MV-4-11 (cell line): ENCODE data around the gene HOXB2.
"Not testable (repeated sequence)": the region's sequence is repeated elsewhere in the genome, so short reads cannot be mapped to it uniquely, and the experiment has no call there.

Experiments used
- DNase-seq: peaks from one replicate; lab custom pipeline; 2025; lab: John Stamatoyannopoulos, UW

HOXB2 gene

DNA sequence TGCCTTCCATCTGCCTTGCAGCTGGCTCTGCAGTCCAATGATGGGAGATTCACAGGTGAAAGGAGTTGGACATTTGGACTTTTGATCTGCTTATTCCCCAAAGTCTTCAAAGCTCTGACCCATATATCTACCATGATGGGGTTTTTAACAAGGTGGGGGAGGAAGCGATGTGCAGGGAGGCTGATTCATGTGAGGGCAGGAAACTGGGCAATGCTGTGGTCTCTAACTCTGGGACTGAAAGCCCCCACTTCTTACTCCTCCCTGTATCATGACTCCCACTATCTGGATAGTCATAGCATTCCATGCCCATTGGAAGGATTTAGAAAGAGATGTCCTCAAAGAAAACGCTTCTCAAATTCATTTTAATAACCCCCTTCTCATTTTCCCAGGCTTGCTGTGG lies 30.4 kb downstream of the HOXB2 start:
- no peak for DNase-seq

DNA sequence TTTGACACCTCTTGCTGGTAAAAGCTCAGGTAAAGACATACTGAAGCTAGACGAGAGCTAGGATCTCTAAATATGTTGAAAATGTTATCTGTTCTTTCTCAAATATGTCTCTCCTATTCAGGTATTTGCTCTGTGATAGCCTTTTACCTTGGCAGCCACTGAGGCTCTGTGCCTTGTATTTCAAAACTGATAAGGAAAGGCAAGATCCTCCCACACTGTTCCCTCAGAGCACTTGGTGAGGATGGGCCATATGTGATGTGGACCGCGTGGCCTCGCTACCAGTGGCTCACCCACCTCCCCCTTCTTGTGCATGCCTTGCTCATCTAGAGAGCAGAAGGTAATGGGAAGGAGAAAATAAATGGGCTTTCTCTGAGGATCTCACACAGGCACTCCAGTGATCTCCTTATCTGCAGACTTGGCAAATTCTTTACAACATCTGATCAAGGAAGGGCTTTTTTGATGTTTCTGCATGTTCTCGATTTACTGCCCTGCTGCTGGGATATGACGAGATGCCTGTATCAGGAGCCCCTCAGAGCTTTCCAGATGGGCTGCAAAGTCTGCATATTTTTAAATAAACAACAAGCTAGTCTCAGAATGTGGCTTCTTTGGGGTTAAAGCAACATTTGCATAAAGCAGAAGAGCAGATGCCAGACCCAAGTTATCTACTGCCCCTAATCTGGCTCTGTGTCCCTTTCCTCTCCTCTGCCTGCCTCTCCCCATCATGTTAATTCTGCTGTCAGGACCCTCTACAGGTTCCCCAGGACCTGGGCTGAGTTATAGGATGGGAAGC lies 31.0 kb downstream of the HOXB2 start:
- no peak for DNase-seq

DNA sequence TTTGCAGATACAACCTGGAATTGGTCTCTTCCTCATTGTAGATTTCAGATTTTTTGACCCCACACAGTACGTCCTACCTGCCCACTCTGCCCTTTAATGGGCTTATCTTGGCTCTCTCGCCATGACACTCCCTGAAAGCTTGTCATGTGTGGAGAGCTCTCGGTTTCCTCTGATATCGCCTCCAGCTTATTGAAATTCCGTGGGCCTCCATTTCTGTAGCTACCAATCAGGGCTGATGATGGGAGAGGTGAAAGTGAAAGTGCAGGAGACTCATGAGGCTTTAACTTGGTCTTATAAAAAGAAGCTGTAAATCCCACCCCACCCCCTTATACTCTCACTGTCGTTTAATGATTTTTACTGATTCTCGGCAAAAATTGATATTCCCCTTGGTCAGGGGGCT lies 31.8 kb downstream of the HOXB2 start:
- no peak for DNase-seq

DNA sequence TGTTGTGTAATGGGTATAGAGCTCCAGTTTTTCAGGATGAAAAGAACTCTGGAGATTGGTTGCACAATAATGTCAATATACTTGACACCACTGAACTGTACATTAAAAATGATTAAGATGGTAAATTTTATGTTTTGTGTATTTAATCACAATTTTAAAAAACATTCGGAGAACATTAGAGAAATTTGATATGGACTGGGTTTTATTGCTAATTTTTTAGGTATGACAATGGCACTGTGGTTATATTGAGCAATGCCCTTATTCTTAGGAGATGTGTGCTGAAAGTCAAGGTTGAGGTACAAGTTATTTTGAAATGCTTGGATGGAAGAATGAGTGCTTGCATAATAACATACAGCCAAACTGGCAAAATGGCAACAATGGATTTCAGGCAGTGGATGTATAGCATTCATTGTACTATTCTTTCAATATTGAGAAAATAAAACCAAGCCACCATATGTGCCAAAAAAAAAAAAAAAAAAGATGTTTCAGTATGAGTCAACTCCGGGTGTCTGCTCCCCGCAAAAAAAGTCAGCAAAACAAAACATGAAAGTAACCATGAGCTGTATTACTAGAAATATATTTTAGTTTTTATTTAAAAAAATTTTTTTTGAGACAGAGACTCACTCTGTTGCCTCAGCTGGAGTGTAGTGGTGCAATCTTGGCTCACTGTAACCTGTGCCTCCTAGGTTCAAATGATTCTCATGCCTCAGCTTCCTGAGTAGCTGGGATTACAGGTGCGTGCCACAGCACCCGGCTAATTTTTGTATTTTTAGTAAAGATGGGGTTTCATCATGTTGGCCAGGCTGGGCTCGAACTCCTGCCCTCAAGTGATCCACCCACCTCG lies 33.9 kb downstream of the HOXB2 start:
- peak; percentile 25 for DNase-seq

DNA sequence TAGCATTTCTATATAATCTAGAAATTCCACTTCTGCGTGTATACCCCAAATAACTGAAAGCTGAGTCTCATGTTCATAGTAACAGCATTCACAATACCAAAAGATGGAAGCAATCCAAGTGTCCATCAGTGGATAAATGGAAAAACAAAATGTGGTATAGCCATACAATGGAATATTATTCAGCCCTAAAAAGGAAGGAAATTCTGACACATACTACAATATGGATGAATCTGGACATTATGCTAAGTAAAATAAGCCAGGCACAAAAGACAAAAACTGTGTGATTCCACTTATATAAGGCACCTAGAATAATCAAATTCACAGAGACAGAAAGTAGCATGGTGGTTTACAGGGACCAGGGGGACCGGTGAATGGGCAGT lies 34.5 kb downstream of the HOXB2 start:
- DNase-seq = no peak

DNA sequence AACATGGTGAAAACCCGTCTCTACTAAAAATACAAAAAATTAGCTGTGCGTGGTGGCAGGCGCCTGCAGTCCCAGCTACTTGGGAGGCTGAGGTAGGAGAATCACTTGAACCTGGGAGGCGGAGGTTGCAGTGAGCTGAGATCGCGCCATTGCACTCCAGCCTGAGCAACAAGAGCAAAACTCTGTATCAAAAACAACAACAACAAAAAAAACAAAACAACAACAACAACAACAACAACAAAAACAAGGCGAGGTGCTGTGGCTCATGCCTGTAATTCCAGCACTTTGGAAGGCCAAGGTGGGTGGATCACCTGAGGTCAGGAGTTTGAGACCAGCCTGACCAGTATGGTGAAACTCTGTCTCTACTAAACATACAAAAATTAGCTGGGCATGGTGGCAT lies 35.2 kb downstream of the HOXB2 start:
- DNase-seq = not testable (repeated sequence)

DNA sequence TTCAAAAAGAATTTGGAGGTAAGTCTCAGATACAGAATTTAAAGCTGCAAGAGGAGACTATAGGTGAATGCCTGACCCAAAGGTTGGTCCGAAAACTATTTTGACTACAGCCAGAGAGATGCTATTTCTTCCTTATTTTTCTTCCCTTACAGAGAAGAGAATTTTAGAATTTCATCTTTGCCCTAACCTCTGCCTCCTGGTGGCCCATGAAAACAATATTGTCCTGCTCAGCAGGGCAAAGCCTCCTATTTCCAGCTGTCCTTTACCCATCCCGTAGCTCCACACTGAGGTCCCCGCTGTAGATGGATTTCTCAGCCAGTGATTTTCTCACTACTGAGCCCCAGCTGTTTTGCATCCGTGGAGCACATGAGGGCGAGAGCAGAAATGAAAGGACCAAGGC lies 38.7 kb downstream of the HOXB2 start:
- DNase-seq = no peak

DNA sequence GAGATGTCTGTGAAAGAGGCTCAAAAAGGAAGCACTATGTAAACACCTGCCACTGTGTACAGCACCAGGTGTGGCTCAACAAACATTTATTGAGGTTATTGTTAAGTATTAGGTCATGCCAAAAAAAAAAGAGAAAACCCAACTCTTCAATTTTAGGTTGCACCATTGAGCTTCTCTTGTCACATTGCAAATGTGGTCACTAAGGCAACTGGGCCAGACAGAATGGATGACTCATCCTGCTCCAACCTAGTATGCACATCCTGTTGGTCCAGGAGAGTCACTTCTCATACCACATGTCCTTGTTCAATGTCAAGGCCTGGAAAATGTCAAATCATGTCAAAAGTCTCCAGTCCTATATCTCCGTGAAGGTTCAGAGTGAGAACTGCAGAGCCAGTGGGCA lies 39.1 kb downstream of the HOXB2 start:
- DNase-seq = peak; percentile 79

DNA sequence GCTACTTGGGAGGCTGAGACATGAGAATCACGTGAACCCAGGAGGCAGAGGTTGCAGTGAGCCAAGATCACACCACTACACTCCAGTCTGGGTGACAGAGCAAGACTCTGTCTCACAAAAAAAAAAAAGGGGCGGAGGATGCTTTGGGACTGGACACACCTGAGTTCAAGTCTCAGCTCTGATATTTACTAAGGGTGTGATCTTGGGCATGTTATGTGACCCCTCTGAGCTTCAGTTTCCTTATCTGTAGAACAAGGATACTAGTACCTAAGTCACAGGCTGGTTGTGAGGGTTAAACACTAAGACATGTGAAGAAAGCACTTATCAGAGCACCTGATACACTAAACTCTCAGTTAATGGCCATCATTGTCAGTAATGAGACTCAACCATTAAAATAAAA lies 40.0 kb downstream of the HOXB2 start:
- no peak for DNase-seq

DNA sequence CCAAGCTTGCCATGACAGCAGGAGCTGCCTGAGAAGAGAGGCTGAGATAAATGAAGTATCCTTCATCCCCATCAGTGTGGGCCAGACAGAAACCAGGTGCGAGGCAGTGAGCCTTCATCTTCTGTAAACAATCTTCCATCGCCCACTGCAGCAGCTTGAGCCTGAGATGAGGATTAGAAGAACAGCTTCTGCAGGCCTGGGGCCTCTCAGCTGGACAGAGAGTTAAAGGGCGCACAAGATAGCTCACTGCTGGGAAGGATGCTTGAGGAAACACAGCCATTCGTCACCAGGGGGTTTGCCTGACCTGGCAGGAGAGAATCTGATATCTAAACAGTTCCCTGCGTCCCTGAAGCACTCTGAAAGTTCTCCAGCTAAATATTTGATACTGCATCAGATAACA lies 41.2 kb downstream of the HOXB2 start:
- no peak for DNase-seq

DNA sequence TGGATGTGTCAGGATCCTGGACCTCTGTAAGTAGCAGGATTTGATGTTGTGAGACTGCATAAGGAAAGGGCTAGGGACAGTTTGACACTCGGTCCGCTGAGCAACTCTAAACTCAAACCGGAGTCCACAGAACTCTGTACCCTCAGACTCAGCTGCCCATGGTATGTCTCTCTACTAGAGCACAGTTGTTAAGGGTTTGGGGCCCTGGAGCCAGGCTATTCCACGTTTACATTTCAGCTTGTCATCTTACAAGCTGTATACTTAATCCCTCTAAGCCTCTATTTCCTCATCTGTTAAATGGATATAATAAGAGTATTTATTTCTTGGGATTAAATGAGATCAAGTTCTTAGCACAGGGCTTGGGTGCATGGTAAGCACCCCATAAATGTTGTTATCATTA lies 42.0 kb downstream of the HOXB2 start:
- DNase-seq = no peak

DNA sequence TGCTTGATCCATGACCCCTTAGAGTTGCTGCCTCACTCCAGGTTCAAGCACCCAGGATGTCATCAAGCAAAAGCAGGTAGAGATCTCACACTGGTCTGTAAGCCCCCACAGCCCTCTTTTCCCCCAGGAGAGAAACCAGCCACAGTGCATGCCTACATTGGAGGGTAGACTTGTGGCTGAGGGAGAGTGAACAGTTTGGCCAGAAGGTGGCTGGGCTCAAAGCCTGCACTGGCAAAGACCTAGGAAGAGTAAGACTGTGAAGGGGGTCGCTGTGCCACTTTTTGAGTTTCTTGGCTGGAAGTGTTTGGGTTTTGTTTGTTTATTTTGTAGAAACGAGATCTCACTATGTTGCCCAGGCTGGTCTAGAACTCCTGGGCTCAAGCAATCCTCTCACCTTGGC lies 42.6 kb downstream of the HOXB2 start:
- DNase-seq = no peak

DNA sequence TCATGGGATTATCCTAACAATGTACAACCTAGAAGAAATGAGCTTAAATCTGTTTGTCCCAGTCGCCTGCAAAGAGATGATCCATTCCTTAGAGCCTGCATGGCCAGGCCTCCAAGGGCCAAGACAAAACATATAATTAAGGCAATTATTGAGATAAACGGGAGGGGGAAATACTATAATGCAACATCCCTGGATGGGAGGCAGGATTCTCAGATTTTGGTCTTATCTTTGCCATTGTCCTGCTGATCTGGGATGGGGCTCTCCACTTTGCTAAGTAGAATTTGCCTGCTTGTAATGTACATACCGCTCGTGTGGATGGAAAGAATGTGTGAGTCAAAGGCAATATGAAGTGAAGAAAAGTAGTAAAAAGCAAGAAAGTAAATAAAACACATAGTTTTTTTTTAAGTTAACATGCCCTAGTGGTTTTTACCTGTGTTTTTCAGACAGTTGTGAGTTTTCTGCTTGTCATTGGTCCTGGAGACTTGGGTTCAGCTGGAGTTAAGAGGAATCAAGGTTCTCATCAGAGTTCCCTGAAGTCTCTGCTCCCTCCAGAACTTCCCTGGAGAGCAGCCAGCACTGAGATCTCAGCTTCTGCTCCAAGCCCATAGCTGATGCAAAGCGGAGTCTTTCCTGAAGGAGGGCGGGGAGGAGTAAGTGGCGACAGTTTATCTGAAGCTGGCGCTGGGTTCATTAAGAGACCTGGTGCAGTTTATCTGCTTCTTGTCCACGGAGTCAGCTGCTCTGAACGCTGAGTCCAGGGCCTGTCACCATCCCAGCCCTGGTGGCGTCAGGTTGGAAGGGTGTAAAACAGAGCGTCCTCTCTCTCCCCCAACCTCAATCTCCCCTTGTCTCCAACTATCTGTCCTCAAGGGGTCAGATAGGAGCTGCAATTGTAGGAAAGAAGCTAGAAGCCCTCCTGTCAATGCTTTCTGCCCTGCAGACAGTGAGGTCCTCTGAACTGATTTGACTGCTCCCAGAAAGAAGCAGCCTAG lies 44.2 kb downstream of the HOXB2 start:
- DNase-seq = no peak

DNA sequence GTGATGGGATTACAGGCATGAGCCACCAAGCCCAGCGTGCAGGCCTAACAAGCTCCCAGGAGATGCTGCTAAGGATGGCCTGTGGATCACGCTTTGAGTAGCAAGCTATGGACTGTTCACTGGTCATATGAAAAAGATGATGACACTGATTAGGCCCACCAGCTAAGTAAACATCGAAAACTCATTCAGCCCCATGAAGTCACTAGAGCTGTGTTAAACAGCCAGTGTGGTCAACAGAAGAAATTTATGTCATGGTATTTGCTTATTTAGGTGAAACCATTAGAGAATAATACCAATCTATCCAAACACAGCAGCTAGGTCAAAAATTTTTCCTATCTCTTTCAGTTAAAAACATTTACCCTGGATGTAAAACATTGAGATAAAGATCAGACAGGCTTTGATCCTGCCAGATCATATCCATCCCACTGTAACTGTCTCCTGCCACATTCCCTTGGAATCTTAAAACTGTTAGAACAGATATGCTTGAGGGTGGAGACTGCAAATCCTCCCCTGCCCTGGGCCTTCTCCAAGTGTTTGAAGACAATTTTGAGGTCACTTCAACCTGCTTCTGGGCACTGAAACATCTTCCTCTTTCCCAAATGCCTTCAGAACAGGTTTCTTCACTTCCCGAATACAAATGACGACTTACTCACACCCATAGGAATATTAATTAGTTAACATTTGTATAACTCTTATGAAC lies 45.0 kb downstream of the HOXB2 start:
- DNase-seq = no peak

DNA sequence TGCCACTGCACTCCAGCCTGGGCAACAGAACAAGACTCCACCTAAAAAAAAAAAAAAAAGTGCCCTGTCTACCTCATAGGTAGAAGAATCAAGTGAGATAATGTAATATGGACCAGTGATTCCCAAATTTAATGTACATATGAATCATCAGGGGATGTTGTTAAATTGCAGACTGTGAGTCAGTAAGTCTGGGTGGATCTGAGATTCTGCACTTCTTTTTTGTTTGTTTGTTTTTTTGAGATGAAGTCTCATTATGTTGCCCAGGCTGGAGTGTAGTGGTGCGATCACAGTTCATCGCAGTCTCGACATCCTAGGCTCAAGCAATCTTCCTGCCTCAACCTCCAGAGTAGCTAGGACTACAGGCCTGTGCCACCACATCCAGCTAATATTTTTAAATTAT lies 45.7 kb downstream of the HOXB2 start:
- no peak for DNase-seq

DNA sequence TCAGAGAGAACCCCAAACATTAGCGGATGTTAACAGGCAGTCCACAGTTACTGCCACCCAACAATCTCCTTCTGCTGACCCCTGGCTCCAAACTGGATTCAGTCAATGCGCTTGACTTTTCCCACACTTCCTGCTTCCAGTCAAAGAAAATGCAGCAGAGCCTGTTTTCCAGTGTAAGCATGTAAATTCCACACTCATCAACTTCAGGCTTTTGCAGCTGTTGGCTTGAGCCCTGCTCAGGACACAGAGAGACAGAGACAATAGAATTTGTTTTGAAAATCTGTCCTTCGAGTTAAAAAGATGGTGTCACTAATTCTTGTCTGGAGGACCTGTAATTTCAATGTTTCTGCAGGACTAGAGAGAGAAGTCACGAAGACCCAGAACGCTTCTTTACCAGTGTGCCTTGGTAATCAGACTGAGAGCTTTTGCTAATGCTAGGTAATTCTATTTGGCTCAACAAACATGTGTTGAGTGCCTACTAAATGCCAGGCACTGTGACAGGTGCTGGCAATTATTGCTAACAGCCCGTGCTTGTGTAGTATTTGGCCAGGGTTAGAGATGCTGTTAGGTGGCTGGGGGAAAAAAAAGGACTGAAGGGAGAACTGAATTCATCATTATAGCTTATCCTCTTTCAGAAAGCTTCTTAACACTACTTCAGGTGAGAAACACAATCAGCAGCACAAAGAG lies 46.6 kb downstream of the HOXB2 start:
- no peak for DNase-seq

DNA sequence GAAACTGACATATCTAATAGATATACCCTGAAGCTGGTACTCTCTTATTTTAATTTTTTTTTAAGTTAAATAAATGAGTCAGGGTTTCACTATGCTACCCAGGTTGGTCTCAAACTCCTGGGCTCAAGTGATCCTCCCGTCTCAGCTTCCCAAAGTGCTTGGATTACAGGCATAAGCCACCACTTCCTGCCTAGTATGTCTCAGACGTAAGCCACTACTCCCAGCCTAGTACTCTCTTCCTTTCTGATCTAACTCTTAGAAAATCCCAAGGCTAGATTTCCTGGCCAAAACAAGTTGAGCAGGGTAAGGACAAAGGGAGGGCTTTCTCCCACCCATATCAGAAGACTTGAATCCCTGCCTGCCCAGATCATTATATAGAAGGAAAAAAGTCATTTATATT lies 47.8 kb downstream of the HOXB2 start:
- DNase-seq = no peak

DNA sequence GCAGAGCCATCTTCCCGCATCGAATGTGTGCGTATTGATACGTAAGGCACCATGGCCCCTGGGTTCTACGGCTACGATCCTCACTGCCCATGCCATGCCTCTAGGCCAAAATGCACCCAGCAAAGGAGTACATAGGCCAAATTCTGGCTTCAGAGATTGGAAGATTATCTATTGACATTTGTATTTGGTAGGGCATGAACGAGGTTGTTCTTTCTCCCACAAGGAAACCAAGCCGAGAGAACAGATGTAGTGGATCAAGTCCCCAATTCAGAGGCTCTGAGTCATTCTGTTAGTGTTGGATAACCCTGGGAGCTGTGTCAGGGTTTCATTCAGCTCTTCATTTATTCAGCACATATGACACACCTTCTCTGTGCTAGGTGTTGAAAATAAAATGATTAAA lies 50.6 kb downstream of the HOXB2 start:
- DNase-seq = no peak
